Measurements from ENCODE around the gene B4GALT2.

- TF ChIP-seq, protein P1, sequence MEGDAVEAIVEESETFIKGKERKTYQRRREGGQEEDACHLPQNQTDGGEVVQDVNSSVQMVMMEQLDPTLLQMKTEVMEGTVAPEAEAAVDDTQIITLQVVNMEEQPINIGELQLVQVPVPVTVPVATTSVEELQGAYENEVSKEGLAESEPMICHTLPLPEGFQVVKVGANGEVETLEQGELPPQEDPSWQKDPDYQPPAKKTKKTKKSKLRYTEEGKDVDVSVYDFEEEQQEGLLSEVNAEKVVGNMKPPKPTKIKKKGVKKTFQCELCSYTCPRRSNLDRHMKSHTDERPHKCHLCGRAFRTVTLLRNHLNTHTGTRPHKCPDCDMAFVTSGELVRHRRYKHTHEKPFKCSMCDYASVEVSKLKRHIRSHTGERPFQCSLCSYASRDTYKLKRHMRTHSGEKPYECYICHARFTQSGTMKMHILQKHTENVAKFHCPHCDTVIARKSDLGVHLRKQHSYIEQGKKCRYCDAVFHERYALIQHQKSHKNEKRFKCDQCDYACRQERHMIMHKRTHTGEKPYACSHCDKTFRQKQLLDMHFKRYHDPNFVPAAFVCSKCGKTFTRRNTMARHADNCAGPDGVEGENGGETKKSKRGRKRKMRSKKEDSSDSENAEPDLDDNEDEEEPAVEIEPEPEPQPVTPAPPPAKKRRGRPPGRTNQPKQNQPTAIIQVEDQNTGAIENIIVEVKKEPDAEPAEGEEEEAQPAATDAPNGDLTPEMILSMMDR (IDR thresholded peaks at IDR 0.05 in 2 of 3, conservative IDR thresholded peaks at IDR 0.05 in 1 of 3; ENCODE audit: insufficient read depth in 2 of 3, low read depth in 1 of 3, low read length in 3 of 3): no peak
- no peak for TF ChIP-seq STAT5A (IDR thresholded peaks at IDR 0.05; ENCODE audit: borderline replicate concordance, low read length)
Observed at GRCh38 chr1:43957407-43958040, 21.5 kb upstream of the B4GALT2 start.

Data from K562 (cell line).